Measurements from ENCODE around the gene DENND1A.

The DENND1A gene

DNA sequence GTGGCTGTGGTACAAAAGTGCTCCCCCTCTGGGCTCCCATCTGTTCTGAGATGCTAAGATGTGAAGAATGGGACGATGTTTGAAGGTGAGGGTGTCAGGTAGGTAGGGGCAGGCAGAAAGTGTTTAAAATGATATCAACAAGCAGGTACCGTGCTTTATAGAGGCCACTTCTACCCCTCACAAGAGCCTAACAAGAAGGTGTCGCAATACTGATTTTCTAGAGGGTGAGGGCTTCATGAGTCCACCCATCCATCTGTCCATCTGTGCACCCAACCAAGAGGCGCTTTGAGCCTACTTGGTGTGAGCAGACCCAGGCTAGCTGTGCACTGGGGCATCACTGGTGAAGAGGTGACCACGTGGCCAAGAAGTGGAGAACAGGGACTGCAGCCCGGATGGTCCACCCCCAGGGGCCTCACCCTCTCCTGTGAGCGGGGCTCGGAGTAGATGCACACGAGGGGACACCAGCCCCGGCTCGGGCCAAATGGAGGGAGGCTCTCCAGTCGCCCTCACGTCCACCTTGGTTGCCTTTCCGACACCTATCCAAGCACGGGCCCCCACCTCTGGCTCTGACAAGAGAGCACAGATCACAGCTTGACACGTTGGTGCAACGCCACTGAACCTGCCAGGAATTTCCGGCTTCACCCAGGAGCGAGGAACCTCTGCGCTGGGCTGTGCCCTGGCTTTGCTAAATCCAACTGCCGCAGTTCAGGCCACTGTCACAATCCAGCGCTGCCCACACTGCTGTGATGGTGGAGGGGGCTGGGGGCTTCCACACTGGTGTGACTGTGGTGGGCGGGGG lies 539.4 kb downstream of the DENND1A start:
- no peak for DNase-seq (ENCODE audit: extremely low read depth in 1 of 2, low read depth in 1 of 2)

DNA sequence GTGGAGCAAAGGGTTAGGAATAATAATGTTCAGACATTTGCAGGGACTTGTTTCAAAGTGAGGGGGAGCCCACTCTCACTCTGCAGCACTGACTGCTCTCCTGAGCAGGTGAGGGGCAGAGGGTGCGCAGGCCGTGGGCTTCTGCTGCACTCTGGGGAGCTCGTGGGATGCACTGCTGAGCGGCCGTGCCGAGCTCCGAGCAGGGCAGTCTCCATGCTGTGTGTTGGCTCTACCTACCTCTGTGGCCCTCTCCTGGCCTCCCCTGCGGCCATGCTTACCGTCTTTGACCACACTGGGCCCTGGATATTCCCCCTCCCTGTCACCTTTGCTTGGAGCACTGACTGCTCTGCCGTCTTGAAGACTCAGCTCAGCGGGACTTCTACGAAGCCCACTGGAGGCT lies 540.2 kb downstream of the DENND1A start:
- no peak for DNase-seq (ENCODE audit: extremely low read depth in 1 of 2, low read depth in 1 of 2)

DNA sequence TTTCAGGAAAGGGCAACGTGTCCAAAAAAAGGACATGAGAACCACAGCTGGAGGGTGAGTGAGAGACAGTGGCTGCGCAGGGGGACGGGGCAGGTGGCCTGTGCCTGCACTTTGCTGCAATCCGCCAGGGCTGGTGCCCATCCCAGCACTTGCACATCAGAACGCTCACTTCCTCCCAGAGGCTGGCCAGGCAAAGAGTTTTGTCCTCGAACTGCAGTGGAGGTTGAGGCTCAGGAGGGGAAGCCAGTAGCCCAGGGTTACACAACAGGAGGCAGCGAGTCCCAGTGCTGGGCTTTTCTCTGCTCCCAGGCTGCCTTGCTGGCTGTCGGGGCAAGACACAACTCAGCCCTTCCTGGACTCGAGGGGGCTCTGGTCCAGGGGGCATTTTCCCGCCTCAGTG lies 540.9 kb downstream of the DENND1A start:
- no peak for DNase-seq (ENCODE audit: extremely low read depth in 1 of 2, low read depth in 1 of 2)

DNA sequence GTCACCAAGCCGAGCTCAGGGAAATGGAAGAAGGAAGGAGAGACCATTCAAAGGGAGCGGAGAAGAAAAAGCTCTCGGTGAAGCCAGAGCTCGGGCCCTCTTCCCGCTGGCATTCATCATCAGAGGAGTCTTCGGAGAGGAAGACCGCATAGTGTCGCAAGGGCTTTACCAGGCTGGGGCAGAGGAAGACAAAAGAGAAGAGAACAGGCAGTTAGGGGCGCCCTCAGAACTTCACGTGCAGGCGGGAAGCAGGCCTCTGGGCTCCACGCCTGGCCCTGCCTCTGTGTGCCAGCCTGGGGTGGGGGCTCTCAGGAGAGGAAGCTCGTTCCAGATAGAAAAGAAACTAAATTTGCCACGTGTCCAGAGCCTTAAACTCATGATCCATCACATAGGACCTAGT lies 542.2 kb downstream of the DENND1A start:
- DNase-seq (ENCODE audit: extremely low read depth in 1 of 2, low read depth in 1 of 2) = no peak

DNA sequence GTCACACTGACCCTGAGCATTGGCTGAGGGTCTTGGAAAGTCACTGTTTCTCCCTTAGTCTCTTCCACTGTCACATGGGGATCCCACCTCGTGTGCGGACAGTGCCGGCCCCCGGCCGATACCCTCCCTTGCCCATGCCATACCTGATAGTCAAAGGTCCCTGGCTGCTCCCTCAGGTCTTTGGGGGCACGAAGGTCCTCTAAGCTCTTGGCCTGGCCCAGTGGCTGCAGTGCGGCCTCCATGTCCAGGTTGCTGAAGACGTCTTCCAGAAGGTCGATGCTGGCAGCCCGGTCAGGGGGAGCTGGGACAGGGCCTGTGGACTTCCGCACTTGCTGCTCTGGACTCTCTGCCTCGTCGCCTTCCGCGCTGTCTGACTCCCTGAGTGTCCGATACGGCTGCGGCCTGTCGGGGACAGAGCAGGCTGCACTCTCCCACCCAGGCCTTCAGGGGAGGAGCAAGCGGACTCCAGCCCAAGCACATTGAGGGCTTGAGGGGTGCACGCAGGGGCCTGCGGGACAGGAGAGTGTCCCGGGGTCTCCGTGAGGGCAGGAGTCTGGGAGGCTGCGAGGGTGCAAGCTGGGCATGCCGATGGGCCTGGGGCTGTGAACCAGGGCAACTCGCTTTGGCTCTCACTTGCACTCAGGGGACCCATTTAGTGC lies 546.3 kb downstream of the DENND1A start:
- no peak for DNase-seq (ENCODE audit: extremely low read depth in 1 of 2, low read depth in 1 of 2)

DNA sequence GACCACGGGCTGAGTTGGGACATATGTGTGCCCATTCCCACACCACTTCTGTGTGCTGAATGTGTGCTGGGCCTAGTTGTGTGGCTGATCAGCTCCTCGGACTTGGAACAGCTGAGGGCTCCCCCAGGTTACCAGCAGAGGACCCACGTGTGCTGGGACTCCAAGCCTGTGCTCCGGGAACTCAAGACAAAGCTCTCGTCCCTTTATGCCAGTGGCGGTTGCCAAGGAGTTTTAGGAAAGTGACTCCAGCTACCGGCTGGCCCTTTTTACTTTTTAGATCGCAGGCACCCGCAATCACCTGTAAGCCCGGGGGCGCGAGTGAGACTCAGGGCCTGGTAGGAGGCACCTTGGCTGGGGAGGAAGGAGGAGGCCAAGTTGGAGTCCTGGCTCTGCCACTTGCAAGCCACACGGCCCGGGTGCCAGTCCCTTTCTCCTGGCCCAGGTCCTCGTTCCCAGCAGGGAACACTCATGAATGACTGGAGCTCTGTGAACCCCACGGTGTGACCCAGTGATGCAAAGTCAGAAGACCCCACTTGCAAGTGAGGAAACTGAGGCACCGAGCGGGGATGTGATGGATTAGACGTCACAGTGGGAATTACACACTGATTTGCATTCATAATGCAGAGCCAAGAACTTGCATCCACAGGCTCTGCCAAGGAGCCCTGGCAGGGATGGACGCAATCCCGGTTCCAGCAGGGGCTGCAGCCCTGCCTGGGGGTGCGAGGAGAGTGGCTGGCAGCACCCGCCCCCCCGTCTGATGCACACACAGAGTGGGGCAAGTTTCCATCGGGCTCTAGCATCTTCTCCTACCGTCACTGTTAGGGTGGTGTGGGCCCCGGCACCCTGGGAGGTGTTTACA lies 547.0 kb downstream of the DENND1A start:
- no peak for DNase-seq (ENCODE audit: extremely low read depth in 1 of 2, low read depth in 1 of 2)

DNA sequence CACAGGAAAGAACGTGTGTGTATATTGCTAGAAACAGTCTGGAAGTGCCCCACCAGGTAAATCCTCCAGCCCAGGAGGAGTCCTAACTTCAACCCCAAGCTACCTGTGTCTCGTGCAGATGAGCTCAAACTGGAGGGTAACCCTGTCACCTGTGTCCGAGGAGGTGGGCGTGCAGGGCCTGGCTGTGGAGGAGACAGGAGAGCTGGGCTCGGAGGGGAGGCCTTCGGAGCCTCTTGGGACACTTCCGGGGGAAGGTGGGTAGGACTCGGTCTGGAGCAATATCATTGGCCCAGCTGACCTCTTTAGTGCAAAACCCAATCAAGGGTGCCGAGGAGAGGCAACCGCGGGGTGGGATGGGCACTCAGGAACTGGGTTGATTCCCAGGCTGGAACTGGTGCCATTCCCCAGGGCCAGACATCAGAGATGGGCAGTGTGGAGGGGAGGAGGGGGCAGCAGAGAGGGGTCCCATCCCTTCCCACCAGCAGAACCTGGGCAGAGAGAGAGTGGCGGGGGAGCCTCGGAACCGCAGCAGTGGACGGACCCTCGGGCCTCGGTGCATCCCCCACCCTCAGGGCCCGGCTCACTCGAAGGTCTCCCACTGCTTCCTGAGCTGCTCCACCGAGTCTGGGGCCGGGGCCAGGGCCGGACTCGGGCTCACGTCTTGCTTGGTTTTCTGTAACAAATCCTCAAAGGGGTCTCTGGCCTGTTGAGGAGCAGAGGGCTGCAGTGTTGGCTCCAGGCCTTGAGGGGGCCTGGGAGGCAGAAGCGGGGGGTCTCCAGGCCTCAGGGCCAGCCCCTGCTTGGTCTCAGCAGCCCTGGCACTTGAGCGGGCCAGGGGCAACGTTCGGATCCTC lies 548.8 kb downstream of the DENND1A start:
- no peak for DNase-seq (ENCODE audit: extremely low read depth in 1 of 2, low read depth in 1 of 2)

DNA sequence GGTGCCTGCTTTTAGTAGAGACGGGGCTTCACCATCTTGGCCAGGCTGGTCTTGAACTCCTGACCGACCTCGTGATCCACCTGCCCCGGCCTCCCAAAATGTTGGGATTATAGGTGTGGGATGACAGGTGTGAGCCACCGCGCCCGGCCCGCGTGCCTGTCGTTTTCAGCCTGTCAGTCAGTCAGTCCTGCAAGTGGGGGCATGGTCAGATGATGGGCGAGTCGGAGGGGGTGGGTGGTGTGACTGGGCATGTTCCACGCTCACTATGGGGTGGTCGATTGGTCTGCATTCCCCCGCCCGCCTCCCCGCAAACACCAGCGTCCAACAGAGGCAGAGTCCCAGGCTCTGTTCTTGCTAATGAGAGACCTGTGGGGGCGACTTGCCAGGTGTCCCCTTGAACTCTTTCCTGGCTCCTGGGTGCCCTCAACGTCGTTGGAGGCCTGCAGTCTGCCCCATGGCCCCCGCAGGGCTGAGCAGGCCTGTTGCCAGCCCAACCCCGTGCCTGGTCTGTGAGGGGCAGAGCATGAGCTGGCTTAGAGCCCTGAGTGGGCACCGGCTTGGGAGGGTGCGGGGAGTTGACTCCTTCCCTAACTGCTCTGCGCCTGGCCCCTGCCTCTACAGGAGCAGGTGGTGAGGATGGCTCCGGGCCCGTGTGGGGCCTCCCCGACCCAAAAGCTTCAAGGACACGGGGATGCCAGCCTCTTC lies 550.8 kb downstream of the DENND1A start:
- no peak for DNase-seq (ENCODE audit: extremely low read depth in 1 of 2, low read depth in 1 of 2)

DNA sequence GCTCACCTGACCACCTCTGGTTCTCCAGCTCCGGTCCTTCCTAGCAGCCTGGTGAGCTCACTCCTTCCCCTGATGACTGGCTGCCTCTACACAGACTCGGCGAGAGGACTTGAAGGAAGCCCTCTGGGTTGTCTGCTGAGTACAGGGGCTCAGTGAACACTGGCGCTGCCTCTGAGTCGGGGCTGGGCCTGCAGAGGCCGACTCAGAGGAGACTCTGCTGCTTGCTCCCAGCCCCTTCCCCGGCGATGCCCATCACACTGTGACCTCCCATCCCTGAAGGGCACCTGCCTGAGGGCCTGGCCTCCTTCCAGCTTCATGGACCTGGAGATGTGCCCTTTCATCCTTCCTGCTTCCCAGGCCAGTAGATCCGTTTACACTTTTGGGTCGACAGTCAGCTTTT lies 551.9 kb downstream of the DENND1A start:
- no peak for DNase-seq (ENCODE audit: extremely low read depth in 1 of 2, low read depth in 1 of 2)

DNA sequence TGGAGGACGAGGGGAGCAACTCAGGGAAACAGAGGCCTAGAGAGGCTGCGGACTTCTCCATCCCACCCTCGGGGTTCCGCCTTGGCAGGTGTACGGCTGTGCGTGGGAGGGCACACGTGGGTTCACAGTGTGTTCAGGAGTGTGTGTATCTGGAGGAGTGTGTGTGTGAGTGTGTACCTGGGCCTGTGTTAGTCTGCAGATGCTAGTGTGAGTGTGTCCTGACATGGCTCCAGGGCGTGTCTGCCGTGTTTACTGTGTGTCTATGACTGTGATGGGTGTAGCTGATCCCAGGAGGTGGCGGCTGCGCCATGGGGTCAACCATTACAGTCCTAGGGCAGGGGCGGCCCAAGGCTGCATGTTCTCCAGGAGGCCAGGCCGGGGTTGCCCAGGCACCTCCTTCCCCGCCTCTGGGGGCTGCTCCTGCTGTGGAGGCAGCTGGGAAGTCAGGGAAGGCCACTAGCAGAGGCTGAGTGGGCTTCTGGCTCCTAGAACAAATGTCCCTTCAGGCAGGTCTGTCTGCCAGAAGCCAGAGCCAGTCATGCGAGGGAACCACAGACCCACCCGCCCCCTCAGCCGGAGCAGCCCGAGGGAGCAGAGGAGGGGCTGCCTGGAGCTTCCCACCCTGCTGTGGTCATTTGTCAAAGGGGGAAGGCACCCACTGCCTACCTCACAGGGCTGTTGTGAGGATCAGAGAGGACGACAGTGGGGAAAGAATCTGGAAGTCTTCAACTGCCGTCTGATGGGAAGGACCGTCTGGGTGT lies 552.5 kb downstream of the DENND1A start:
- DNase-seq (ENCODE audit: extremely low read depth in 1 of 2, low read depth in 1 of 2) = no peak

DNA sequence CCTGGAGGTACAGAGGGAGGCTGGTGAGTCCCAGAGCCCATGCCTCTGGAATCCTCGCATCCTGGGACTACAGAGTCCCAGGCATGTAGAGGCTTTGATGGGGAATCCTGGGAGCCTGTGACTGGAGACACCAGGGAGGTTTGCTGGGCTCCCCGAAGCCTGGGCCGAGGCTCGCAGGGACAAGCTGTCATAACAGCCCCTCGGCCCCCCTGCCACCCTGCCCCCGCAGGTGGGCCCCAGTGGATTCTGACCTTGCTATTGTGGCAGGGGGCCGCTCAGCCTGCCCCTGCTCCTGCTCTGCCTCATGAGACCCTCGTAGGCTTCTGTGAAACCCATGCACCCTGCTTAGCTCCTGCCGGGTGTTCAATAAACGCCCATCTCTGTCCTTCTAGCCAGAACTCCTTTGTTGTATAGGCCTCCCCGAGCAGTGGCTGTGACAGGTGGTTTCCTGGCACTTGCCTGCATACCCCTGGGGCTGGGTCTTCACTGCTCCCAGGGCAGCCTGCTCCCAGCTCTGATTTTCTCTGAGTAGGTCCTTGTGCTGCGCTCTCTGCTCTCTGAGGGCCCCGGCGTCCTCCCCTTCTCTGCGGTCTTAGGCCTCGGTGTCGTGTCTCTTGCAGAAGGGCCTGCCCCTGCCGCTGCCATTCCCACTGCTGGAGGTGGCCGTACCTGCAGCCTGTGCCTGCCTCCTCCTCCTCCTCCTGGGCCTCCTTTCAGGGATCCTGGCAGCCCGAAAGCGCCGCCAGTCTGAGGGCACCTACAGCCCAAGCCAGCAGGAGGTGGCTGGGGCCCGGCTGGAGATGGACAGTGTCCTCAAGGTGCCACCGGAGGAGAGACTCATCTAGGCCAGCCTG lies 553.5 kb downstream of the DENND1A start:
- no peak for DNase-seq (ENCODE audit: extremely low read depth in 1 of 2, low read depth in 1 of 2)

DNA sequence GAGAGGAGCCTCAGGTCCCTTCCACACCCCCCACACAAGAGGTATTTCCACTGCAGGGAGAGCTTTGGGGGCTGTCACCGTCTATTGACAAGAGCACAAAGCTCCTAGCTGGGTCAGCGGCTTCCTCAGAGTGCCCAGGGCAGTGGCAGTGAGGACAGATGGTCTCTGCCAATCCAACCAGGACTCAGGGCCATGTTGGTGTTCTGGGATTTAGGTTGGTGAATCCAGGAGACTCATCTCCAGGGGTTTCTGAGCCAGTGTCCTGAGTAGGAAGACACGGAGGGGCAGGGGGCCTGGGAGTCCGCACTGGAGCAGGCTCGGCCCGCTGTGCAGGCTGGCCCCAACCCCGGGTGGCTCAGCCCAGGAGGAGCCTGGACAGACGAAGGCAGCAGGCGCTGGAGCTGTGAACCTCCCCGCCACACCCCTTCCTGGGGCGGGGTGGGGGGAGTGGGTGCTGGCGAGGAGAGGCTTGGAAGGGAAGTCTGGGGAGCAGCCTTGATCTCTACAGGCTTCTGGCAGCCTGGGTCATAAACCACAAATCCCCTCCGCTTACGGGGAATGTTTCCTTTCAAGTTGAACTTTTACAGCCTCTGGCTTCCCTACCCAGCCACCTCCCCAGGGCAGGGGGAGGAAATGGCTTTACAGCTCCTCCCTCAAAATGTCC lies 554.3 kb downstream of the DENND1A start:
- no peak for DNase-seq (ENCODE audit: extremely low read depth in 1 of 2, low read depth in 1 of 2)

DNA sequence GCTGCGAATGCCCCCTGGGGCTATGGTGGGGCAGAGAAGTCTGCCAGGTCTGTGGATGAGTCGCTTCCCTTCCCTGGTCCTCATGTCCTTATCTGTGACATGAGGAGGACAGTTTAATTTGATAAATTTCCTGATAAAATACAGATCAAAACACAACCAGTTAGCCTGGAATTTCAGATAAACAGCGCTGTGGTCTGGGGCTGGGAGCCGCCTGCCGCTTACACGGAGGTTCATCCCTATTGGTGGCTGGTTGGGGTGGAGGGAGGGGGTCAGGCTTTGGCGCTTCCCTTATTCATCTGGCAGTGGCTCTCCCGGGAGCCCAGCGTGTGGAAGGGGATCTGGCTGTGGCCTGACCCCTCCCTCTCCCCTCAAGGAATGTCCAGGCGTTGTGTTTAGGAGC lies 556.0 kb downstream of the DENND1A start:
- no peak for DNase-seq (ENCODE audit: extremely low read depth in 1 of 2, low read depth in 1 of 2)

DNA sequence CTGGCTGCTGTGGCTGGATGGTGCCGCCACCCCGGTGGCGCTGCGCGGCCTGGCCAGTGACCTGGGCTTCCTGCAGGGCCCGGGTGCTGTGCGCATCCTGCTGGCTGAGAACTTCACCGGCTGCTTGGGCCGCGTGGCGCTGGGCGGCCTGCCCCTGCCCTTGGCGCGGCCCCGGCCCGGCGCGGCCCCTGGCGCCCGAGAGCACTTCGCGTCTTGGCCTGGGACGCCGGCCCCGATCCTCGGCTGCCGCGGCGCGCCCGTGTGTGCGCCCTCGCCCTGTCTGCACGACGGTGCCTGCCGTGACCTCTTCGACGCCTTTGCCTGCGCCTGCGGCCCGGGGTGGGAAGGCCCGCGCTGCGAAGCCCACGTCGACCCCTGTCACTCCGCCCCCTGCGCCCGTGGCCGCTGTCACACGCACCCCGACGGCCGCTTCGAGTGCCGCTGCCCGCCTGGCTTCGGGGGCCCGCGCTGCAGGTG lies 556.4 kb downstream of the DENND1A start:
- no peak for DNase-seq (ENCODE audit: extremely low read depth in 1 of 2, low read depth in 1 of 2)

DNA sequence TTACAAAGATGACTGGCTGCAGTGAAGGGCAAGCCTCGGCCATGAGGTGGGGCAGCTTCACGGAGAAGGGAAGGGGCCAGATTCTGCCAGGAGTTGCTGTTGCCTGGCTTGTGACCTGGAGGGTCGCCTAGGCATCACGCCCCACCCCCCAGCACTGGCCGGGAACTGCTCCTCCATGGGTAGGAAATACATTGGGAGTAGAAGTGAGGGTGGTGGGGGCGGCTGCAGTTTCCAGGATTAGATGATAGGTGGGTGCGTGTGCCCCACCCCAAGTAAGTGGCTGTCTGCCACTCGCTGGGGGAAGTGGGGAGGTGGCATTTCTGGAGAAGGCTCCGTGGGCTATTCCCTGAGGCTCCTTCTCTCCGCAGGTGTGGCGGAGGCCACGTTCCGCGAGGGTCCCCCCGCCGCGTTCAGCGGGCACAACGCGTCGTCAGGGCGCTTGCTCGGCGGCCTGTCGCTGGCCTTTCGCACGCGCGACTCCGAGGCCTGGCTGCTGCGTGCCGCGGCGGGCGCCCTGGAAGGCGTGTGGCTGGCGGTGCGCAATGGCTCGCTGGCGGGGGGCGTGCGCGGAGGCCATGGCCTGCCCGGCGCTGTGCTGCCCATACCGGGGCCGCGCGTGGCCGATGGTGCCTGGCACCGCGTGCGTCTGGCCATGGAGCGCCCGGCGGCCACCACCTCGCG lies 557.0 kb downstream of the DENND1A start:
- no peak for DNase-seq (ENCODE audit: extremely low read depth in 1 of 2, low read depth in 1 of 2)

DNA sequence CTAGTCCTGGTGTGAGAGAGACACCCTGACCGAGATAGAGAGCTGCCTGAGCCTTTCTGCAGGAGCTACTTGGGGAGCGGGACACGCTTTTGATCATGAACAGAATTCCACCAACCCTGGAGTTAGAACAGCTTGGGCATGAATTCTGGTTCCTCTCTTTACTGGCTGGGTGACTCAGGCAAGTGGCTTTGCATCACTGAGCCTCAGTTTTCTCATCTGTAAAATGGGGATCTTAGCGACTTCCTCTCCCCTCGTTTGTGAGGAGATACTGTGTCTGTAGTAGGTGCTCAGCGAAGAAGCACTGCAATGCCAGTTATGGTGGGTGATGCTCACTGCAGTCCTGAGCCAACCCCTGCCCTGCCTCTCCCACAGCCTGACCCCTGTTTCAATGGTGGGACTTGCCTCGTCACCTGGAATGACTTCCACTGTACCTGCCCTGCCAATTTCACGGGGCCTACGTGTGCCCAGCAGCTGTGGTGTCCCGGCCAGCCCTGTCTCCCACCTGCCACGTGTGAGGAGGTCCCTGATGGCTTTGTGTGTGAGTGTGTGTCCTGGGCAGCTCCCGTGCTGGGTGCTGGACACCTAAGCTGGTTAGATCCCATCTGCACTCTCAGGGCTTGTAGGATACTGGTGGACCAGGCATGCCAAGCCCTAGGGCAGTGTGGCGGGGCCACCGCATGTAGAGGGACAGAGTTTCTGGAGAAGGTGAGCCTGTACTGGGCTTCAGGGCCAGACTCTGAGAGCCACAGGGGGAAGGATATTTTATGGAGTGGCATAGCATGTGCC lies 557.9 kb downstream of the DENND1A start:
- DNase-seq (ENCODE audit: extremely low read depth in 1 of 2, low read depth in 1 of 2) = no peak

DNA sequence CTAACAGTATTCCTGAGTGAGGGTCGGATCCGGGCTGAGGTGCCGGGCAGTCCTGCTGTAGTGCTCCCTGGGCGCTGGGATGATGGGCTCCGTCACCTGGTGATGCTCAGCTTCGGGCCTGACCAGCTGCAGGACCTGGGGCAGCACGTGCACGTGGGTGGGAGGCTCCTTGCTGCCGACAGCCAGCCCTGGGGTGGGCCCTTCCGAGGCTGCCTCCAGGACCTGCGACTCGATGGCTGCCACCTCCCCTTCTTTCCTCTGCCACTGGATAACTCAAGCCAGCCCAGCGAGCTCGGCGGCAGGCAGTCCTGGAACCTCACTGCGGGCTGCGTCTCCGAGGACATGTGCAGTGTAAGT lies 558.7 kb downstream of the DENND1A start:
- DNase-seq (ENCODE audit: extremely low read depth in 1 of 2, low read depth in 1 of 2) = no peak

Measured in stimulated activated CD8-positive, alpha-beta memory T cell treated with anti-CD3 and anti-CD28 coated beads, Interleukin-7, amount 100 ng/mL, for 48 hours (primary cell).